Measurements from ENCODE around the gene FPR2.

FPR2 gene

DNA sequence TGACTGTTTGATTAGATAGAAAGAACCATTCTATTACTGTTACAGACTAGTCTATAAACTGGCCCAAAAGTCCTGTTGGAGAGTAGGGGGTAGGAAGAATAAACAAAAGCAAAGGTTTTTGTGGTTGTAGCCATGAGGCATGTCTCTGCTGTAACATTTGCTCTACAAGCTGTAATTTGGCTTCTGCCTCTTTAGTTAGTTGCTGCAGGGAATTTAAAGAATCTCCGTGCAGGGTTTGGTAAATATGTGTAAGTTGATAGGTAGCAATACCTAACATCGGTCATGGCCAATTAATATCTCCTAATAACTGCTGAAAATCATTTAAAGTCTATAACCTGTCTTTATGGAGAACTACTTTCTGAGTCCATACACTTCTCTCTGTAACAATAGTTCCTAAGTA is 46.9 kb downstream of the FPR2 start:
- DNase-seq: no peak

DNA sequence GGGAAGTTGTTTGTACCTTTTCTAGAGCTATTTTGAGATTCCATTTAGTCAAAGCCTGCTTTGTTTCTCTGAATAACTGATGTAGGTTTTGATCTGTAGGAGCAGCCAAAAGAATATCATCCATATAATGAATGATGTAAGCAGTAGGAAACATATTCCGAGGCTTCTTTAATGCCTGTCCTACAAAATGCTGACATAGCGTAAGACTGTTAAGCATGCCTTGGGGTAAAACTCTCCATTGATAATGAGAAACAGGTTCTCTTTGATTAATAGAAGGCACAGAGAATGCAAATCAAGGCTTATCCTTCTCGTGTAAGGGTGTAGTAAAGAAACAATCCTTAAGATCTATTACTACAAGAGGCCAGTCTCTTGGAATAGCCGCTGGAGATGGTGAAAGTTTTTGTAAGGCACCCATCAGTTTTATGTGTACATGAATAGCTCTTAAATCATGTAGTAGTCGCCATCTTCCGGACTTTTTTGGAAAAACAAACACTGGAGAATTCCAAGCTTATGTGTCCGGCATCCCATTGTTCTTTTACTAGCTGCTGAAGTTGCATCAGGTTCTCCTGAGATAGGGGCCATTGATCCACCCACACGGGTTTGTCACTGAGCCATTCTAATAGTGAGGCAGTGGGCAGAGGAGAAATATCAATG is 47.5 kb downstream of the FPR2 start:
- no peak for DNase-seq

DNA sequence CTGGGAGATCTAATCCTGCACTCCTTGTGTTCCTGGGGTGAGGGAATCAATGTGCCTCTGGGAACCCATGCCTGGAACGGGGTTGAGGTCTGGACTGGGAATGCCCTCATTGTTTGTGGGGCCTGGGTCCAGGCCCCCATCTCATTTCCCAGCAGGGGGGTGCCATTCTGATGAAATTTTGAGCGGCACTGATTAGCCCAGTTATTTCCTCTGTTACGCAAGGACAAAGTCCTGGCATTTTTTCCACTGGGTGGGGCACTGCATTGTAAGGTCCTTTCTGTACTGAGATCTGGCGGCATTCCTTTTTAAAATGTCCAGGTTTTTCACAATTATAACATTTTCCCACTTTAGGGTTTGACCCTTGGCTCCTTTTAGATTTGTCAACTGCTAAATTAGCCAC is 48.8 kb downstream of the FPR2 start:
- DNase-seq: no peak

DNA sequence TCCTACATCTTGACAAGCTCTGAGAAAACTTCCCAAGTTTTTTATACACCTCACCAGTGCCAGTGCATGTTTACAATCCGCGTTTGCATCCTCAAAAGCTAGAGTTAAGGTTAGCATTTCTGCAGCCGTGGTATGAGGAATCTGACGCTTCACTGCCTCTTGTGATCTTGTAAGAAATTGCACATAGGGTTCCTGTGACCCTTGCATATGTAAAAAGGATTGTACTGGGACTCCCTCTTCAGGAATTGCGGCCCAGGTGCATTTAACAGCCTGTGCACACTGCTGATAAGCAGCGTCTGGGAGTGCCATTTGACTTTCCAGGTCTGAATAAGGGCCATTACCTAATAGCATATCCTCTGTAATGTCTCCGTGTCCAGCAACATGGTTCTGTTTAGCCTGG is 49.2 kb downstream of the FPR2 start:
- no peak for DNase-seq

DNA sequence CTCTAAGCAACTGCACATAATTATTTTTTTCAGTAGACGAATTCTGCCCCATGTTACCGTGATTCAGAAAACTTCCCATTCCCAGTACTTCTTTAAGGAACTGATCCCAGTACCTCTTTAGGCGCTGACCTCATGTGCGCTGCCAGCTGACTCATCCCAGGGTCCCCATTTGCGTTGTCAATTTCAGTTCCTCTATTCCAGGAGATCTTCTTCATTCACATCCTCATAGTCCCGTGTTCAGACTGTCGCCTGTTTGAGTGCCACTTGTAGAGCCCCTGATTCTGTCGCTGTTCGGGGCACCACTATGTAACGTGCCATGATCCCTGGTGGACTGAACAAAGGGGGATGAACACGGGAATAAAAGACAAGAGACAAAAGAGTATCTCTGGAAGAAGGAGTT is 50.4 kb downstream of the FPR2 start:
- DNase-seq: no peak

DNA sequence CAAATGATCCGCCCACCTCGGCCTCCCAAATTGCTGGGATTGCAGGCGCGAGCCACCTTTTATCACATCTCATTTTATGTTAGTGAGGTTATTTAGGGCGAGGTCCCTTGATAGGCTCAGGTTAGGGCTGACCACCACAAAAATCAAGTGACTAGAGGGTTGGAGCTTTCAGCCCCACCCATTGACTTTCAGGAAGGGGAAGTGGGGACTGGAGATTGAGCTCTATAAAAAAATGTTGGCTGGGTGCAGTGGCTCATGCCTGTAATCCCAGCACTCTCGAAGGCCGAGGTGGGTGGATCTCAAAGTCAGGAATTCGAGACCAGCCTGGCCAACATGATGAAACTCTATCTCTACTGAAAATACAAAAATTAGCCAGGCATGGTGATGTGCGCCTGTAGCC is 54.1 kb downstream of the FPR2 start:
- no peak for DNase-seq

DNA sequence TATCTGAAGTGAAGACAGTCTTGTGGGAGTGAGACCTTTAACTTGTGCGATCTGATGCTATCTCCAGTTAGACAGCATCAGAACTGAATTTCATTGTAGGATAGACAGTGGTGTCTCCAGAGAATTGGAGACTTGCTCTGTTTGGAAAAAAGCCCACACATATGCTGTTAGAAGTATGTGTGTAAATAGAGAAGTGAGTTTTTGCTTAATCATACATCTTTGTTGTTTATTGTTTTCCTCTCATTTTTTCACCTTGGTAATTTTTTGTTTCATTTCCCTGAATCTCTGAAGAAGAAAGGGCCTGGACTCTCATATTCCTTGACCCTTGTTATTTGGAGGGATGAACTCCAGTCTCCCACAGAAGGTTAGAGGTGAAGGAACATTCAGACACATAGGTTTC is 55.7 kb downstream of the FPR2 start:
- no peak for DNase-seq

DNA sequence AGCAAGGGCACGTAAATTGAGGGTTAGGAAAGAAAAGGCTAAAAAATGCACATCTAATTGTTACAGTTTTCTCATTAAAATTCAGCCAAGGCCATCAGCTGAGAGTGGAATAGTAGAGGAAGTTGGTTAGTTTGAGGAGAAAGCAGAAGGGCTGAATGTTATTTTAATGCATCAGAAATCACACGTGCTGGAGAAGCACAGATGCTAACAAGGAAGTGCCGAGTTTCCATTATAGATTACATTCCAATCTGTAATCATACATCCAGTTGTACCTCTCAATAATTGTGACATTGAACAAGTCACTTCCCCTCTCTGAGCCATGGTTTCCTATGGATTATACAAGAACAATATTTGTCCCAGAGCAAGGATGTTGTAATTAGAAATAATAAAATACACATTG is 59.0 kb downstream of the FPR2 start:
- no peak for DNase-seq

Measured in stimulated activated naive CD4-positive, alpha-beta T cell treated with Interleukin-2 at 50 U/mL for 16 hours (primary cell).